Hepatocyte (in vitro differentiated cells): ENCODE data around the gene GALNT7.

ENCODE experiments used
- EZH2phosphoT487 ChIP-seq: fragments of 200-600 bp; sonication (generic); IDR thresholded peaks from one replicate; pipeline ENCODE4 v1.6.1; 2018; ENCODE audit warnings: antibody characterized with exemption, mild to moderate bottlenecking, low read depth, moderate library complexity; ENCODE audit not compliant: unreplicated experiment, severe bottlenecking
- TF ChIP-seq, protein P1 (sequence below): fragments of 200-600 bp; sonication (generic); IDR thresholded peaks from 2 replicates; pipeline ENCODE4 v1.5.1; 2016; ENCODE audit warnings: antibody characterized with exemption, mild to moderate bottlenecking; ENCODE audit not compliant: poor library complexity

DNA sequence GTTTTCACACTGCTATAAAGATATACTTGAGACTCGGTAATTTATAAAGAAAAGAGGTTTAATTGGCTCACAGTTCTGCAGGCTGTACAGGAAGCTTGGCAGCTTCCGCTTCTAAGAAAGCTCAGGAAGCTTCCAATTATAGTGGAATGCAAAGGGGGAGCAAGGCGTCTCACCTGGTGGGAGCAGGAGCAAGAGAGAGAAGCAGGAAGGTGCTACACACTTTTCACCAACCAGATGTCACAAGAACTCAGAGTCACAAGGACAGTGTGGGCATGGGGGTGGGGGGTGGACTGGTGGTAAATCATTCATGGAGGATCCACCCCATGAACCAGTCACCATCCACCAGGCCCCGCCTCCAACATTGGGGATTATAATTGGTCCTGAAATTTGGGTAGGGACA is 142.8 kb downstream of the GALNT7 start:
- TF ChIP-seq, protein P1, sequence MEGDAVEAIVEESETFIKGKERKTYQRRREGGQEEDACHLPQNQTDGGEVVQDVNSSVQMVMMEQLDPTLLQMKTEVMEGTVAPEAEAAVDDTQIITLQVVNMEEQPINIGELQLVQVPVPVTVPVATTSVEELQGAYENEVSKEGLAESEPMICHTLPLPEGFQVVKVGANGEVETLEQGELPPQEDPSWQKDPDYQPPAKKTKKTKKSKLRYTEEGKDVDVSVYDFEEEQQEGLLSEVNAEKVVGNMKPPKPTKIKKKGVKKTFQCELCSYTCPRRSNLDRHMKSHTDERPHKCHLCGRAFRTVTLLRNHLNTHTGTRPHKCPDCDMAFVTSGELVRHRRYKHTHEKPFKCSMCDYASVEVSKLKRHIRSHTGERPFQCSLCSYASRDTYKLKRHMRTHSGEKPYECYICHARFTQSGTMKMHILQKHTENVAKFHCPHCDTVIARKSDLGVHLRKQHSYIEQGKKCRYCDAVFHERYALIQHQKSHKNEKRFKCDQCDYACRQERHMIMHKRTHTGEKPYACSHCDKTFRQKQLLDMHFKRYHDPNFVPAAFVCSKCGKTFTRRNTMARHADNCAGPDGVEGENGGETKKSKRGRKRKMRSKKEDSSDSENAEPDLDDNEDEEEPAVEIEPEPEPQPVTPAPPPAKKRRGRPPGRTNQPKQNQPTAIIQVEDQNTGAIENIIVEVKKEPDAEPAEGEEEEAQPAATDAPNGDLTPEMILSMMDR = no peak
- no peak for TF ChIP-seq EZH2phosphoT487
